HFF-Myc (cell line): ENCODE data around the gene WDR70.
A peak's percentile ranks its signal among the peaks of the same experiment; 100 is the strongest.
"Not testable (repeated sequence)": the region's sequence is repeated elsewhere in the genome, so short reads cannot be mapped to it uniquely, and the experiment has no call there.

Experiments
- DNase-seq: peaks from one replicate; pipeline ENCODE4 v3.0.0-alpha.2; 2011; ENCODE audit warnings: low read depth; ENCODE audit errors: extremely low read depth
- H3K4me3 ChIP-seq: replicated peaks from 2 replicates; pipeline ENCODE4 v1.5.1; 2011; ENCODE audit warnings: low read depth, mild to moderate bottlenecking, control low read depth, low read length
- TF ChIP-seq, protein P1 (sequence below): IDR thresholded peaks from 2 replicates; pipeline ENCODE4 v1.5.1; 2012; ENCODE audit warnings: mild to moderate bottlenecking, low read depth, low read length, control low read depth; ENCODE audit errors: missing control alignments

Gene WDR70

DNA sequence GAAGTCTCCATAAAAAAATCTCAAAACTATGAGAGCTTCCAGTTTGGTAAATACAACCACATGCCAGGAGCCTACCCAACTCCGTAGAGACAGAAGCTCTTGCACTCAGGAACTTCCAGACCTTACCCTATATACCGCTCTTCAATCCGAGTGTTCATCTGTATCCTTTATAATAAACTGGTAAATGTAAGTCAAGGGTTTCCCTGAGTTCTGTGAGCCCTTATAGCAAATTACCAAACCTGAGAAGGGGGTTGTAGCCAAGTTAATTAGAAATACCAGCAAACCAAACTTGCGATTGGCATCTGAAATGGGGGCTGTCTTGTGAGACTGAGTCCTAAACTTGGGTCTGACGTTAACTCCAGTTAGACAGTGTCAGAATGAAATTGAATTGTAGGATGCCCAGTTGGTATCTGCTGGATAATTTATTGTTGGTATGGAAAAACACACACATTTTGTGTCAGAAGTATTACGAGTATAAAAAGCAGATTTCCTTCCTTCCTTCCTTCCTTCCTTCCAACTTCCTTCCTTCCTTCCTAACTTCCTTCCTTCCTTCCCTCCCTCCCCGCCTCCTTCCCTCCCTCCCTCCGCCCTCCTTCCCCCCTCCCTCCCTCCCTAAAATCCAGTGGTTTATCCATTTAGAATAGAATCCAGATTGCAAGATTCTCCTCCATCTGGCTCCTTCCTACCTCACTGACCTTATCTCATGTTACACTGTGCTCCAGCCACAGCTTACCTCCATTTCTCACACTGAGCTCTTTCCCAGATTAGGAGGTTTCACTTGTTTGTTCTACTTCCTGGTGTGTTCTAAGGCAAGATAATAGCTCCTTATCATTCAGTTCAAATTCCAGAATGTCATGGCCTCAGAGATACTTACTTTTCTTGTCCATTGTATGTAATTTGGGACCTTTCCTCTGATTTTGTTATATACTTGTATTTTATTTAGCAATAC is 196.7 kb downstream of the WDR70 start:
- no peak for DNase-seq
- no peak overlapping the region for H3K4me3 ChIP-seq
- TF ChIP-seq, protein P1, sequence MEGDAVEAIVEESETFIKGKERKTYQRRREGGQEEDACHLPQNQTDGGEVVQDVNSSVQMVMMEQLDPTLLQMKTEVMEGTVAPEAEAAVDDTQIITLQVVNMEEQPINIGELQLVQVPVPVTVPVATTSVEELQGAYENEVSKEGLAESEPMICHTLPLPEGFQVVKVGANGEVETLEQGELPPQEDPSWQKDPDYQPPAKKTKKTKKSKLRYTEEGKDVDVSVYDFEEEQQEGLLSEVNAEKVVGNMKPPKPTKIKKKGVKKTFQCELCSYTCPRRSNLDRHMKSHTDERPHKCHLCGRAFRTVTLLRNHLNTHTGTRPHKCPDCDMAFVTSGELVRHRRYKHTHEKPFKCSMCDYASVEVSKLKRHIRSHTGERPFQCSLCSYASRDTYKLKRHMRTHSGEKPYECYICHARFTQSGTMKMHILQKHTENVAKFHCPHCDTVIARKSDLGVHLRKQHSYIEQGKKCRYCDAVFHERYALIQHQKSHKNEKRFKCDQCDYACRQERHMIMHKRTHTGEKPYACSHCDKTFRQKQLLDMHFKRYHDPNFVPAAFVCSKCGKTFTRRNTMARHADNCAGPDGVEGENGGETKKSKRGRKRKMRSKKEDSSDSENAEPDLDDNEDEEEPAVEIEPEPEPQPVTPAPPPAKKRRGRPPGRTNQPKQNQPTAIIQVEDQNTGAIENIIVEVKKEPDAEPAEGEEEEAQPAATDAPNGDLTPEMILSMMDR: no peak

DNA sequence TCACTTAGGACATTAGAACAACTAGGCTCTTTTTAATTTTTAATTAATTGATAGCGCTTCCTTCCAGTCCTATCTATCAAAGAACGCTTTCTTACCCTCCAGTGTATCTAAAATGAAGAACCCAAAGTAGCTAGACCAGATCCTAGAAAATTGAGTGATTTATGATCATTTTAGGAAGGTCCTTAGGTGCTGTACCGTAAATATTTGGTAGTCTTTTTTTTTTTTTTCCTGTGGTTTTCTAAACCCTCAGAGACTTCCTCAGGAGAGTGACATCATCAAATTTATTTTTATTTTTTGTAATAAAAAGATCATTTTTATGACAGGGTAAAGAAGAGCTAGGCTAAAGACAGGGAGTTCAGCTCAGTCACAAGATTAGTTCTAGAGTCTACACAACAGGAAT is 197.4 kb downstream of the WDR70 start:
- TF ChIP-seq, protein P1: no peak
- no peak overlapping the region for H3K4me3 ChIP-seq
- no peak for DNase-seq

DNA sequence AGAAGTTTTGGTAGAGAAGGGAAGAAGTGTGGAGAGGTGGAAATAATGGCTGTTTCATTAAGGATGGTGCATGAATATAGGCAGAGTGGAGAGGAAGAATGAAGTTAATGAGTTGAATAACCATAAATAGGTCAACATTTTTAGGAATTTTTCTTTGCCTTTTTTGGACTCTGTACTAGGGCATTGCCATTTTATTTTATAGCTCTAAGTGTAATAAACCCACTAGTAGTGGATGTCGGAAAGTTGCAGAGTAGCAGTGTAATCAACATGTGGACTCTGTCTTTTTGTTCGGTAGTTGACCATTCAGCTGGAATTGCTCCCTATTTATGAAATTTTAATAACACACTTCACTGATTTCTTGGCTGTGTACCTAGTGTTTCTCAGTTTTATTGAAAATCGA is 199.1 kb downstream of the WDR70 start:
- H3K4me3 ChIP-seq: no peak overlapping the region
- DNase-seq: no peak
- TF ChIP-seq, protein P1: no peak

DNA sequence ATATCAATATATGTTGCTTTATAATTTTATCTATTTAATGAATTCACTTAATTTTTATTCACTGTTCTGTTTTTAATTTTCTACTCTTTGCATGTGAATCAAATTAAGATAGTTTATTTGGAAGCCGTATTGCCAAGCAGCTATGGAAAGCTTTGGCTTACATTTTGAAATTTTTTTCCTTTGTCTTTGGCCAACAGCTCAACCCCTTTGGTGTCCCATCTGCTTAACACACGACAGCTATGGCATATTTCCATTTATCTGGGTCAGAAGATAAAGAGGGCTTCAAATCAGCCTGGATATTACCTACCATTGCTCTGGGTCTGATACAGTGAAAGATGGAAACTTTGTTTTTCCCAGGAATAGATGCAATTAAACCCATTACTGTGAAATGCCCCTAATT is 201.0 kb downstream of the WDR70 start:
- TF ChIP-seq, protein P1: no peak
- no peak overlapping the region for H3K4me3 ChIP-seq
- DNase-seq: peak; percentile 12

DNA sequence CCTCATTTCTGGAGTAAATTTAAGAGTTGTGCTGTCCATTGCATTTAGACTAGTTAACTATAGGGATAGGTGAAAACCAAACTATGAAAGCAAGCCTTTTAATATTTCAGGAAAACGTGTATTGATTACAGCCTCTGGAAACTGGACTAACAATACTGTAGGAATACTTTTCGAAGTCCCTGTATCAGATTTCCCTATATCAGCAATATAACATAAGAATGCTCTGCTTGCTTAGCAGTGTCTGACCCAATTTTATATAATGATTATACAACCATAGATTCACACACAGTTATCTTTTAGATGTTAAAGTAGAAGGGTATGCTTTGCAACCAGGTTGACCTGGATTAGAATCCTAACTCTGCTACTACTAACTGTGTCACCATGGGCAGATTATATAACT is 203.1 kb downstream of the WDR70 start:
- H3K4me3 ChIP-seq: no peak overlapping the region
- TF ChIP-seq, protein P1: no peak
- no peak for DNase-seq

DNA sequence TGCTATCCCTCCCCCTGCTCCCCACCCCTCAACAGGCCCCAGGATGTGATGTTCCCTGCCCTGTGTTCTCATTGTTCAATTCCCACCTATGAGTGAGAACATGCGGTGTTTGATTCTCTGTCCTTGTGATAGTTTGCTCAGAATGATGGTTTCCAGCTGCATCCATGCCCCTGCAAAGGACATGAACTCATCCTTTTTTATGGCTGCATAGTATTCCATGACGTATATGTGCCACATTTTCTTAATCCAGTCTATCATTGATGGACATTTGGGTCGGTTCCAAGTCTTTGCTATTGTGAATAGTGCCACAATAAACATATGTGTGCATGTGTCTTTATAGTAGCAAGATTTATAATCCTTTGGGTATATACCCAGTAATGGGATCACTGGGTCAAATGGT is 214.2 kb downstream of the WDR70 start:
- H3K4me3 ChIP-seq, DNase-seq: not testable (repeated sequence)

DNA sequence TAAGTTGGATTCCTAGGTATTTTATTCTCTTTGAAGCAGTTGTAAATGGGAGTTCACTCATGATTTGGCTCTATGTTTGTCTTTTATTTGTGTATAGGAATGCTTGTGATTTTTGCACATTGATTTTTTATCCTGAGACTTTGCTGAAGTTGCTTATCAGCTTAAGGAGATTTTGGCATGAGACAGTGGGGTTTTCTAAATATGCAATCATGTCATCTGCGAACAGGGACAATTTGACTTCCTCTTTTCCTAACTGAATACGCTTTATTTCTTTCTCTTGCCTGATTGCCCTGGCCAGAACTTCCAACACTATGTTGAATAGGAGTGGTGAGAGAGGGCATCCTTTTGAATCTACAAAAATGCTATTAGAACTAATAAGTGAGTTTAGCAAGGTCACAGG is 215.7 kb downstream of the WDR70 start:
- H3K4me3 ChIP-seq, DNase-seq: not testable (repeated sequence)

DNA sequence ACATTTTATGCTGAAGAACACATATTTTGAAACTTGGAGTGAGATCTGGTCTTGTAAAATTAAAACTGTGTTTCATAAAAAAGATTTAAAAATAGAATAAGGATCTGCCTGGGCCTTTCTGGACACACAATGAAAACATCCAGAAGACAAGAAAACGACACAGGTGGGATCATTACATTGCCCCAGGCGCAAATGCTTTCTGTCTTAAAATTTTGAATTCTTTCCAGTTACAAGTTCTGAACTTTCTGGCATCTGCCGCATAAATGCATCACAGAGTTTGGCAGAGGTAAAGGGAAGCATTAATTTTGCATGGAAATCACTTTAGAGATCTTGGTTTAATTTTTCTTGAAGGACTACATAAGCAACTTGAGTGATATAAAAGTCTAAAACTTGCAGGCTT is 219.6 kb downstream of the WDR70 start:
- no peak for DNase-seq
- TF ChIP-seq, protein P1: no peak
- H3K4me3 ChIP-seq: no peak overlapping the region
